Chondrocyte (in vitro differentiated cells): Measurements from ENCODE around the gene ADGRD1. TPM values are rescaled to one million over a fixed set of nuclear protein-coding genes. Genes with fewer than 3 reads are reported as not detected.
"Not testable (repeated sequence)": the region's sequence is repeated elsewhere in the genome, so short reads cannot be mapped to it uniquely, and the experiment has no call there.

Source experiments
- DNase-seq: peaks from one replicate; pipeline ENCODE4 v3.0.0; 2021; ENCODE audit warnings: mixed read lengths, low spot score
- H3K27ac Mint-ChIP-seq: one replicate; pipeline ENCODE4 v1.8.0; 2021; ENCODE audit warnings: mild to moderate bottlenecking, moderate library complexity, mixed read lengths; ENCODE audit not compliant: unreplicated experiment
- H3K27me3 Mint-ChIP-seq: 2 replicates; pipeline ENCODE4 v1.8.0; 2021; ENCODE audit warnings: low read depth, mixed read lengths
- H3K36me3 Mint-ChIP-seq: 2 replicates; pipeline ENCODE4 v1.8.0; 2021; ENCODE audit warnings: low read depth, mixed read lengths
- H3K4me1 Mint-ChIP-seq: 2 replicates; pipeline ENCODE4 v1.8.0; 2021; ENCODE audit warnings: low read depth, mild to moderate bottlenecking, mixed read lengths
- H3K4me3 Mint-ChIP-seq: one replicate; pipeline ENCODE4 v1.8.0; 2021; ENCODE audit warnings: mild to moderate bottlenecking, moderate library complexity, mixed read lengths; ENCODE audit not compliant: unreplicated experiment
- H3K9me3 Mint-ChIP-seq: 2 replicates; pipeline ENCODE4 v1.8.0; 2021; ENCODE audit warnings: low read depth, mixed read lengths
- total RNA-seq: library from RNA; stranded (reverse); gene quantifications from 3 replicates; pipeline ENCODE4 v1.2.1, GENCODE V29; 2021
- TF ChIP-seq, protein P1 (sequence below): fragments of 200-600 bp; sonication (generic); IDR thresholded peaks from 2 replicates; pipeline ENCODE4 v1.5.0; 2021; ENCODE audit warnings: antibody characterized with exemption, mild to moderate bottlenecking, moderate library complexity

Gene ADGRD1
- total RNA-seq, 1 donor from 2014 or later, result 4.7 TPM

DNA sequence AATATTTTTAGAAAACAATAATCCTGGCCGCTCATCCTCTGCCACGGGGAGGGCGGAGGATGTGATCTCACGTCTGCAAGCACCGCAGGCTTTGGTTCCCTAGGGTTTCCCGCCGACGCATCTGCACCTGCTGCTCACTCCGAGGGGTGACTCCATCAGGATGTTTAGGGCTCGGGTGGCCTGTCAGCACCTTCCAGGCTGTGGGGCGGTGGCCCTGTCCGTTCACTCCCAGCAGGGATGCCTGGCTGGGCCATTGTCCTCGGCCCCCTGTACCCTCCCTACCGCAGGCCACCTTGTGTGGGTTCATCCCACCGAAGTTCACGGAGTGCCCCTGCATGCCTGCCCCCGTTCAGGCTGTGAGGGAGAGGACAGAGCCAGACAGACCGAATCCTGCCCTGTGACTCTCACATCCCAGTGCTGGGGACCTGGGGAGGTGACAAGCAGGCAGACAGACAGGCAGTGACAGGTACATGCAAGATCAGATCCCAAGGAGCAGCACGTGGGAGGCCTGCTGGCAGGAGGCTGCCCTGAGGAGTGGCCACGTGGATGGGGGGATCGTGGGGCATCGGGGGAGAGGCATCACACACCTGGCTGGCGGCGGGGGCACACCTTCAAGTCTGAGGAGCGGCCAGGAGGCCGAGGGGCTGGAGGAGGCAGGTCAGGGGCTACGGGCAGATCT lies 112.6 kb downstream of the ADGRD1 start:
- no peak overlapping the region for H3K4me3 Mint-ChIP-seq
- no peak overlapping the region for H3K27ac Mint-ChIP-seq
- peaks cover 4% of the 10 kb centered on the region for H3K9me3 Mint-ChIP-seq
- peak; percentile 82 for DNase-seq
- H3K4me1 Mint-ChIP-seq, result no peaks in the 10 kb centered on the region
- TF ChIP-seq, protein P1, sequence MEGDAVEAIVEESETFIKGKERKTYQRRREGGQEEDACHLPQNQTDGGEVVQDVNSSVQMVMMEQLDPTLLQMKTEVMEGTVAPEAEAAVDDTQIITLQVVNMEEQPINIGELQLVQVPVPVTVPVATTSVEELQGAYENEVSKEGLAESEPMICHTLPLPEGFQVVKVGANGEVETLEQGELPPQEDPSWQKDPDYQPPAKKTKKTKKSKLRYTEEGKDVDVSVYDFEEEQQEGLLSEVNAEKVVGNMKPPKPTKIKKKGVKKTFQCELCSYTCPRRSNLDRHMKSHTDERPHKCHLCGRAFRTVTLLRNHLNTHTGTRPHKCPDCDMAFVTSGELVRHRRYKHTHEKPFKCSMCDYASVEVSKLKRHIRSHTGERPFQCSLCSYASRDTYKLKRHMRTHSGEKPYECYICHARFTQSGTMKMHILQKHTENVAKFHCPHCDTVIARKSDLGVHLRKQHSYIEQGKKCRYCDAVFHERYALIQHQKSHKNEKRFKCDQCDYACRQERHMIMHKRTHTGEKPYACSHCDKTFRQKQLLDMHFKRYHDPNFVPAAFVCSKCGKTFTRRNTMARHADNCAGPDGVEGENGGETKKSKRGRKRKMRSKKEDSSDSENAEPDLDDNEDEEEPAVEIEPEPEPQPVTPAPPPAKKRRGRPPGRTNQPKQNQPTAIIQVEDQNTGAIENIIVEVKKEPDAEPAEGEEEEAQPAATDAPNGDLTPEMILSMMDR, result no peak
- no peaks in the 10 kb centered on the region for H3K36me3 Mint-ChIP-seq
- H3K27me3 Mint-ChIP-seq, result peaks cover 16% of the 10 kb centered on the region

DNA sequence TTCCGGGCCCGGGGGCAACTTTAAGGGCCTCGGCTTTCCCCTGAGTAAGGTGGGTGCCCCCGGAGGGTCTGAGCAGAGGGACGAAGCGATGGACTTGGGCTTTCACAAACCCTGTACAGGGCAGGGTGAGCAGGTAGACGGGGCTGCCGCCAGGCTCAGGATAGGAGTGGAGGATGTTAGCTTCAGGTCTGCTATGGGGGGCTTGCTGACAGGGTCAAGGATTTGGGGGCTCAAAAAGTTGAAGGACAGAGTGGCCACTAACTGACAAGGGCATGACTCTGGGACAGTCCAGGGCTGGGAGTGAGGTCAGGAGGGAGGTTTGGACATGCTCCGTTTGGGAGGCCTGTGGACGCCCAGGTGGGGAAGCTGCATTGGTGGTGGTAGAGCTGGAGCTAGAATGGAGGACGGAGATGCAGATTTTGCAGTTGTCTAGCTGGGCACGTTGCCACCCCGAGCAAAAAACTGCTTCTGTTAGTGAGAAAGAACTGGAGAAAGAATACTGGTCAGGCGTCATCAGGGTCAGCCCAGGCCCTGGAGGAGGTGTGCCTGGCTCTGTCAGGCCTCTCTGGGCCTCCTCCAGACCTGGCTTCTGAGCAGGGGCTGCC lies 113.3 kb downstream of the ADGRD1 start:
- peak; percentile 70 for DNase-seq
- H3K27ac Mint-ChIP-seq, result no peak overlapping the region
- no peaks in the 10 kb centered on the region for H3K9me3 Mint-ChIP-seq
- no peaks in the 10 kb centered on the region for H3K4me1 Mint-ChIP-seq
- peaks cover 16% of the 10 kb centered on the region for H3K27me3 Mint-ChIP-seq
- H3K36me3 Mint-ChIP-seq, result no peaks in the 10 kb centered on the region
- TF ChIP-seq, protein P1, result no peak
- no peak overlapping the region for H3K4me3 Mint-ChIP-seq

DNA sequence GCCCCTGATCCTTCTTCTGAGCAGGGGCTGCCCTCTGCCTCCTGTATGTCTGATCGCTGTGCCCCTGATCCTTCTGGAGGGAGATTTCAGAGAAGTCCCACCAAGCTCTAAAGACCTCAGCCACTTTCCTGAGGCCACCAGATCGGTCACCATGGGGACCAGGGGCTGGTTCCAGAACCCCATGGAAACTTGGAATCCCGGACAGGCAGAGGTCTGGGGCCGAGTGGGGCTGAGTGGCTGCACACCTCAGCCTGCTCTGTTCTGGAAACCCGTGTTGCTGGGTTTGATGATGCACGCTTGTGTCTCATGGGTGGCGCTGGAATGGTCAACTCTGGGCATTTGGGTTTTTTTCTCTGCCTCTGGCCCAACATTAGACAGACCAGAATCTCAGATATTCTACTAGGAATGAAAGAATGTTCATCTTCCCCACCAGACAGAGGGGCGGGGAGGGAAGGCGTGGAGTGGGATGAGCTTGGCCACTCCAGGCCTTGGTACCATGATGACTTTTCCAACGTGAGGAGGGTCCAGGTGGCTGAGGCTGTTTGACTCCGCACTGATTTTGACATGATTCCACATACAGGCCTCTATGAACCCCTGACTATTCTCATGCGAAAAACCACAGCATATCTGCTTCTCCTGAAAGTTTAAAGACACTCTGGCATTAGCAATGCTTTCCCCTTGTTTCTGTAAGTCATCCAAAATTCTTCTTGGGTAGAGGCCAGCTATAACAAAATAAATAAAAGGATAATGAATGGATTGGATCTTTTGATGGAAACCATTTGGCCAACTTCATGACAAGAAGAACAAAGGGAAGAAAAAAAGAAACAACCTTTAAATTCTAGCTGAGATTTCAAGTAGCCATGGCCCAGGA lies 114.5 kb downstream of the ADGRD1 start:
- no peak overlapping the region for H3K27ac Mint-ChIP-seq
- DNase-seq, result no peak
- H3K36me3 Mint-ChIP-seq, result no peaks in the 10 kb centered on the region
- H3K9me3 Mint-ChIP-seq, result no peaks in the 10 kb centered on the region
- no peak overlapping the region for H3K4me3 Mint-ChIP-seq
- TF ChIP-seq, protein P1, result no peak
- H3K27me3 Mint-ChIP-seq, result peaks cover 16% of the 10 kb centered on the region
- H3K4me1 Mint-ChIP-seq, result no peaks in the 10 kb centered on the region

DNA sequence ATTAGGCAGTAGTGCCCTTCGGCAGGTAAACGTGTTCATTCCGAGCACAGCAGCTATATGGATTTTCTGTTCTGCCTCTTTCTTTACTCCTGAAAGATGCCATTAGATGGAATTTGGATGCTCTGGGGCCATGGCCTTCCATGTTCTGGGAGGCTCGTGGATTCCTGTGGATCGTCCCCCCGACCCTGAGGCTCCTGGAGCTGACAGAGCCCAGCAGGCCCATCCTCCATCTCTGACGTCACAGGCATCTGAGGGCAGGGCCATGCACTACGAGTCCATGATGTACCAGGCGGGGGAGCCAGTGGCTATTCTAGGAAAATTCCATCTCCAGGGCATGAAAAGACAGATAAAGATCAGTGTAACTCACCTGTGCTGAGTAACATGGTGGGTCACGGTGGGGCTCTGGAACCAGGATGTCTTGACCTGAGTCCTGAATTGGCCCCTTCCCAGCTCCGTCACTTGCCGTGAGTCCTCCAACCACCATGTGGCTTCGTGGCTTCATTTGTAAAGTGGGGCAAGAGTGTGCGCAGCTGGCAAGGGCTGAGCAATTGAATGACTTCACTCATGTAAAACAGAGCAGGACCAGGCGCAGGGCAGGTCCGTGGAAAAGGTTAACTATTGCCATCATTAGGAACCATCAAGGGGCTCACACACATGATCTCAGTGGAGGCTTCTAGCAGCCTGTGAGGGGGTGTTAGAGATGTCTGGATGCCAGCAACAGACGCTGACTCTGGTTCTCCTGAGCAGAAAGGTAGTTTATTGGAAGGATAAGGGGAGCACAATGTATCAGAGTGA lies 115.4 kb downstream of the ADGRD1 start:
- not testable (repeated sequence) for H3K4me1 Mint-ChIP-seq, H3K27me3 Mint-ChIP-seq, DNase-seq, H3K27ac Mint-ChIP-seq, H3K4me3 Mint-ChIP-seq, H3K9me3 Mint-ChIP-seq, H3K36me3 Mint-ChIP-seq

DNA sequence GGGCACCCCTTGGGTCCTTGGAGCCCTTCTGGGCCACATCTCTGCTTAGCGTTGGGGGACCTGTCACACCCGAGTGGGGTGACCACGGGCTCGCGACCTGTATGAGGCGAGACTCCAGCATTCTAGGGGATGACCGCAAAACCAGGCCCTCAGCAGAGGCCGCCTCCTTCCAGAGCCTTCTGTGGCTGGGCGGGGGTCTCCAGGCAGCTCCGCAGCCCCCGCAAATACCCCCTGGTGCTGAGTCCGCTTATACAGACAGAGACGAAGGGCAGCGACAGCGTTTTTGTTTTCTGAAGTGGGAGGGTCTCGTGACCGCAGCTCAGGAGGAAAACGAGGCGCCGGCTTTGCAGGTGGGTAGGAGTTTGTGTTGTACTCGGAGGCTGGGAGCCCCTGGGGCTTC lies 116.4 kb downstream of the ADGRD1 start:
- not testable (repeated sequence) for H3K4me1 Mint-ChIP-seq, H3K4me3 Mint-ChIP-seq, H3K9me3 Mint-ChIP-seq, H3K36me3 Mint-ChIP-seq, H3K27ac Mint-ChIP-seq, H3K27me3 Mint-ChIP-seq
- peak; percentile 82 for DNase-seq

DNA sequence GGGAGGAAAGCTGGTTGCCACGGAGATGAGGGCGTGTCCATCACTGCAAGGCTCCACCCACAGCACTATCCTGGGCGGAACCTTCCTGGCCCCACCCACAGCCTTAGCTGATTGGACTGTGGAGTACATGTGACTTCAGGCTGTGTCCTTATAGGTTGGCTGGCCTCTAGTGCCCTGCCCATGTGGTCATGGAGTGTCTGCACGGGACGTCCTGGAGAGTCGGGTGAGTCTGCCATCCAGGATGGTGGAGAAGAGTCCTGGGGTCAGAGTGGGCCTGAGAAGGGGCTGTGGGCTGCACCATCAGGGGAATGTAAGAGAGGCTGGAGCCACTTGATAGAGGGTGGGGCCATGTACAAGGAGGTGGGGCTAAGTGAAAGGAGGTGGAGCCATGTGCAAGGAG lies 117.0 kb downstream of the ADGRD1 start:
- H3K27ac Mint-ChIP-seq, H3K27me3 Mint-ChIP-seq, H3K36me3 Mint-ChIP-seq, H3K9me3 Mint-ChIP-seq, H3K4me3 Mint-ChIP-seq, H3K4me1 Mint-ChIP-seq: not testable (repeated sequence)
- peak; percentile 62 for DNase-seq

DNA sequence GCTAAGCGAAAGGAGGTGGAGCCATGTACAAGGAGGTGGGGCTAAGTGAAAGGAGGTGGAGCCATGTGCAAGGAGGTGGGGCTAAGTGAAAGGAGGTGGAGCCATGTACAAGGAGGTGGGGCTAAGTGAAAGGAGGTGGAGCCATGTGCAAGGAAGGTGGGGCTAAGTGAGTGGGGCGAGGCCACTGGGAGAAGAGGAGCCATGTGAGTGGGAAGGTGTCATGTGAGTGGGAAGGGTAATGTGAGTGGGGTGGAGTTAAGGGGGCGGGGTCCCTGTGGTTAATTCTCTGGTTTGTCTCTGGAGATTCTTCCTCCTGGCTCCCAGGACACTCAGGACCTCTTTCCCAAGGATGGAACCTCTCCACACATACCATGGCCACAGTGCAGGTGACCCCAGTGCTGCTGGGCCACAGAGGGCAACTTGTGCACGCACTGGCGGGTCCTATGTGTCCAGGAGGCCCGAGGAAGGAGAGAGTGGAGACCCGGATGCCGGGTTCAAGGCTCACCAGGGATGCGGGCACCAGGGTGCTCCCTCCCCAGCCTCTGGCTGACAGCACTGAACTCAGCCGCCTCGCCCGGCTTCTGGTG lies 117.6 kb downstream of the ADGRD1 start:
- not testable (repeated sequence) for H3K9me3 Mint-ChIP-seq, H3K4me1 Mint-ChIP-seq, H3K27me3 Mint-ChIP-seq, H3K4me3 Mint-ChIP-seq, H3K36me3 Mint-ChIP-seq, H3K27ac Mint-ChIP-seq
- peak; percentile 87 for DNase-seq

DNA sequence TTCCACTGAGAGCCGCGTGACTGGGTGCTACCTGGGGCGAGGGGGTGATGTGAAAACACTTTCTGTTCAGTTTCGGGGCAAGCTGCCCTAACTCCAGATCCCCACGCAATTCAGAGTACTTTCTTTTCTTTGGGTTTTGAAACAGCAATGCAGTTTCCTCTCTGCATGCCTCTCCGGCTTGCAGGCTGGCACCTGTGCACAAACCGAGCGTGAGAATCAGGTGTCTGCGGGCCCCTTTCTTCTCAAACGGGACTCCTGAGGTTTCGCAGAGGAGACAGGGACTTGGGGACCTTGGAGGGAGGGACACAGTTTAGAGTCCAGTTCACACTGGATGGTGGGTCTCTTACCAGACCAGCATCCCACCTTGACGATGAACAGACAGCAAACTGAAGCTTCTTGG lies 118.2 kb downstream of the ADGRD1 start:
- not testable (repeated sequence) for H3K4me1 Mint-ChIP-seq, H3K9me3 Mint-ChIP-seq, H3K27me3 Mint-ChIP-seq, H3K36me3 Mint-ChIP-seq, H3K27ac Mint-ChIP-seq, H3K4me3 Mint-ChIP-seq, DNase-seq
